OCI-LY1 (cell line): ENCODE data around the gene CIB1.

Source experiments
- H2AFZ ChIP-seq: fragments of 200-600 bp; sonication (generic), shearing (Covaris generic); 2 replicates; pipeline ENCODE4 v1.6.0; 2014; ENCODE audit warnings: antibody characterized with exemption, mild to moderate bottlenecking, low read length
- H3F3A ChIP-seq: fragments of 200-600 bp; sonication (generic), shearing (Covaris generic); 2 replicates; pipeline ENCODE4 v1.6.0; 2014; ENCODE audit warnings: mild to moderate bottlenecking, antibody characterized with exemption, low read length, moderate library complexity; ENCODE audit not compliant: insufficient read depth
- H3K27ac ChIP-seq: fragments of 200-600 bp; sonication (generic); 2 replicates; pipeline ENCODE4 v1.5.1; 2014; ENCODE audit warnings: low read length, mixed run types, mild to moderate bottlenecking, low read depth; ENCODE audit not compliant: poor library complexity, severe bottlenecking
- H3K27me3 ChIP-seq: fragments of 200-600 bp; sonication (generic); 2 replicates; pipeline ENCODE4 v1.6.0; 2014; ENCODE audit warnings: antibody characterized with exemption, mild to moderate bottlenecking, low read length, moderate library complexity; ENCODE audit not compliant: insufficient read depth
- H3K36me3 ChIP-seq: fragments of 200-600 bp; sonication (generic); 2 replicates; pipeline ENCODE4 v1.6.1; 2014; ENCODE audit warnings: mild to moderate bottlenecking, antibody characterized with exemption, low read length, moderate library complexity, mixed read lengths; ENCODE audit not compliant: insufficient read depth
- H3K4me1 ChIP-seq: fragments of 200-600 bp; sonication (generic); 2 replicates; pipeline ENCODE4 v1.5.1; 2014; ENCODE audit warnings: mild to moderate bottlenecking, low read length, moderate library complexity; ENCODE audit not compliant: insufficient read depth, severe bottlenecking
- H3K4me2 ChIP-seq: fragments of 200-600 bp; sonication (generic), shearing (Covaris generic); 2 replicates; pipeline ENCODE4 v1.6.1; 2014; ENCODE audit warnings: low read length
- H3K4me3 ChIP-seq: fragments of 200-600 bp; sonication (generic); 2 replicates; pipeline ENCODE4 v1.5.1; 2014; ENCODE audit warnings: low read length, low read depth, mild to moderate bottlenecking, mixed read lengths; ENCODE audit not compliant: poor library complexity, severe bottlenecking
- H3K79me2 ChIP-seq: fragments of 200-600 bp; shearing (Covaris generic); 2 replicates; pipeline ENCODE4 v1.6.1; 2016; ENCODE audit warnings: mixed run types, low read length, mixed read lengths; ENCODE audit not compliant: insufficient read depth
- H3K9ac ChIP-seq: fragments of 200-600 bp; sonication (generic), shearing (Covaris generic); 2 replicates; pipeline ENCODE4 v1.6.1; 2014; ENCODE audit warnings: mild to moderate bottlenecking, low read length, mixed read lengths
- H3K9me2 ChIP-seq: fragments of 200-600 bp; sonication (generic), shearing (Covaris generic); 2 replicates; pipeline ENCODE4 v1.6.1; 2014; ENCODE audit warnings: low read depth, mild to moderate bottlenecking, low read length, mixed read lengths
- H3K9me3 ChIP-seq: fragments of 200-600 bp; shearing (Covaris generic); 2 replicates; pipeline ENCODE4 v1.6.1; 2014; ENCODE audit warnings: low read length, mixed read lengths
- H4K20me1 ChIP-seq: fragments of 200-600 bp; sonication (generic), shearing (Covaris generic); 2 replicates; pipeline ENCODE4 v1.6.0; 2016; ENCODE audit warnings: mild to moderate bottlenecking, low read length; ENCODE audit not compliant: insufficient read depth
- EZH2 ChIP-seq: fragments of 200-600 bp; sonication (generic), shearing (Covaris generic); IDR thresholded peaks from 2 replicates; pipeline ENCODE4 v1.8.0; 2017; ENCODE audit warnings: borderline replicate concordance, mixed run types, mild to moderate bottlenecking, antibody characterized with exemption, low read length, moderate library complexity, mixed read lengths
- TF ChIP-seq, protein P1 (sequence below): fragments of 200-600 bp; sonication (generic), shearing (Covaris generic); IDR thresholded peaks from 2 replicates; pipeline ENCODE4 v1.5.1; 2017; ENCODE audit warnings: mild to moderate bottlenecking, antibody characterized with exemption, low read length, moderate library complexity, mixed read lengths

Gene CIB1

DNA sequence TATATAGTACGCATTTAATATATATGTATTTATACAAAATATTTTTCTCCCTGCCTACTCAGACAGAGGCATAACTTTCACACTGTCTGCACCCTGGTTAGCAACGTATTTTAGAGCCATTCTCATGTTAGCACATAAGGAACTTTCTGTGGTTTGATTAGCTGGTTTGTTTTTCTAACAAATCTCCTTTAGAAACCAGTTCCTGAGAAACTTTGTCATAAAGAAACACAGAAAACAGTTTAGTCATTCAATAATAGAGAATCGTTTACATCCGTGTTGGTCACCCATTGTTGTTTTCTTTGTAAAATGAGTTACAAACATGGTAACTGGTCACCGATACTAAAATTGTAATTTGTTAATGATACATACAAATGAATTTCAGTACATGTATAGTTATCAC lies 25.8 kb upstream of the CIB1 start:
- Histone ChIP-seq H3K4me1 (peaks cover 10% of the 10 kb centered on the region), H4K20me1 (no peaks in the 10 kb centered on the region), H3F3A (no peaks in the 10 kb centered on the region), H3K4me3 (no peak overlapping the region), H2AFZ (no peak overlapping the region), H3K27ac (no peak overlapping the region), H3K4me2 (no peak overlapping the region), H3K9ac (no peak overlapping the region), H3K9me2 (no peaks in the 10 kb centered on the region), H3K9me3 (no peaks in the 10 kb centered on the region), H3K79me2 (no peaks in the 10 kb centered on the region), H3K36me3 (no peaks in the 10 kb centered on the region; the same call in 1 of the 2 replicates), H3K27me3 (no peaks in the 10 kb centered on the region)
- no peak for TF ChIP-seq EZH2
- TF ChIP-seq, protein P1, sequence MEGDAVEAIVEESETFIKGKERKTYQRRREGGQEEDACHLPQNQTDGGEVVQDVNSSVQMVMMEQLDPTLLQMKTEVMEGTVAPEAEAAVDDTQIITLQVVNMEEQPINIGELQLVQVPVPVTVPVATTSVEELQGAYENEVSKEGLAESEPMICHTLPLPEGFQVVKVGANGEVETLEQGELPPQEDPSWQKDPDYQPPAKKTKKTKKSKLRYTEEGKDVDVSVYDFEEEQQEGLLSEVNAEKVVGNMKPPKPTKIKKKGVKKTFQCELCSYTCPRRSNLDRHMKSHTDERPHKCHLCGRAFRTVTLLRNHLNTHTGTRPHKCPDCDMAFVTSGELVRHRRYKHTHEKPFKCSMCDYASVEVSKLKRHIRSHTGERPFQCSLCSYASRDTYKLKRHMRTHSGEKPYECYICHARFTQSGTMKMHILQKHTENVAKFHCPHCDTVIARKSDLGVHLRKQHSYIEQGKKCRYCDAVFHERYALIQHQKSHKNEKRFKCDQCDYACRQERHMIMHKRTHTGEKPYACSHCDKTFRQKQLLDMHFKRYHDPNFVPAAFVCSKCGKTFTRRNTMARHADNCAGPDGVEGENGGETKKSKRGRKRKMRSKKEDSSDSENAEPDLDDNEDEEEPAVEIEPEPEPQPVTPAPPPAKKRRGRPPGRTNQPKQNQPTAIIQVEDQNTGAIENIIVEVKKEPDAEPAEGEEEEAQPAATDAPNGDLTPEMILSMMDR: no peak

DNA sequence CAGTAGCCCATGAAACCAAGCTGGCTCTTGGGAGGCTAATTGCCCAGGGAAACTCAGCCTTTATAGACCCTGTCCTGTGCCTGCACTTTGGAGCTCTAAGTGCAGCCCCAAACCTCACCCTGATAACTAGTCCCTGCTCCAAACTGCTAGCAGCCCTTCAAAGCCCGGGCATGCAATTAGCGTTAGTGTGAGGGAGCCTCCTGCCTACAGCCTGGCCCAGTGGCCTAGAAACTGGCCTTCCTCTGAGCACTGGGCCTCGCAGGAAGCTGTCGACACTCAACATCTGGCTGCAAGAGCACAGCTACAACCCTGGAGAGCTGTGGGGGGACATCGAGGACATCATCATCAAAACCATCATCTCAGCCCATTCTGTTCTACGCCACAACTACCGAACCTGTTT lies 24.0 kb upstream of the CIB1 start:
- Histone ChIP-seq H3K36me3 (no peaks in the 10 kb centered on the region), H3K4me1 (no peaks in the 10 kb centered on the region), H3K9me3 (no peaks in the 10 kb centered on the region), H3F3A (no peaks in the 10 kb centered on the region), H3K27ac (no peak overlapping the region), H3K9ac (no peak overlapping the region), H3K27me3 (0 out of 2 replicates have a peak, but pooled peaks cover 8% of the 10 kb centered on the region), H3K4me3 (no peak overlapping the region), H3K4me2 (no peak overlapping the region), H3K9me2 (no peaks in the 10 kb centered on the region), H2AFZ (no peak overlapping the region), H4K20me1 (no peaks in the 10 kb centered on the region), H3K79me2 (no peaks in the 10 kb centered on the region)
- TF ChIP-seq, protein P1: no peak
- TF ChIP-seq EZH2: no peak

DNA sequence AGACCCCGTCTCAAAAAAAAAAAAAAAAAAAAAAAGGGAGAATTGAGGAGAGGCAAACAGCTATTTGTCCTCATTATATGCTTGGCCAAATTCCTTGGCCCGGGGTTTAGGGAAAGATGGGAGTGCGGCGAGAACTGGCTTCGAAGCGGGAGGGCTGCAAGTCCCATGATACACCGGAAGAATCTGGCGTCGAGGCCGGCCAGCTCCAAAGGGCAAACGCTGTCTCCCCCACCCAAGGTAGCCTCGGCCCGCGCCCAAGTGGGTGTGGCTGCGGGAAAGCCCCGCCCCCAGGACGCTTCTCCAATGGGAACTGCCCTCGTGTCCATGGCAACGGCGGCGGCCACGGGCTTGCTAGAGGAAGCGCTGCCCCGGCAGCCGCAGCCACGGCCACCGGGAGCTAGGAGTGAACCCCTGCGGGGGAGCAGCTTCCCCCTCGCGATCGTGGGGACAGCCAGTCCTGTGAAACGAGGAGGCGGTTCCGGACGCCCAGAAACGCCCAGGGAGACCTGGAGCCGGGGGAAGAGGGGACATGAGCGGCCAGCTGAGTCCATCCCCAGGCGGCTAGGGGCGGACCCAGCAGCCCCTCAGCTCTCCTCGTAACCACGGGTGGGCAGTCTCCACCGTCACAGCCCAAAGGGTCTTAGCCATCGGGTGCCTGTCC lies 15.6 kb upstream of the CIB1 start, which contains the start of gene TTLL13:
Gene TTLL13 (plus strand): TSS at position 354 of the 661 bp plus-strand sequence. CDS start 1,075 bp downstream, outside the sequence.
- Histone ChIP-seq H3K27me3 (0 out of 2 replicates have a peak, but pooled peaks cover 10% of the 10 kb centered on the region), H3K9me2 (no peaks in the 10 kb centered on the region), H3K9me3 (no peaks in the 10 kb centered on the region), H3K4me3 (peak within 1 kb of the TSS; percentile 46), H3K9ac (no peak within 1 kb of the TSS; the same call in 1 of the 2 replicates), H3F3A (no peaks in the 10 kb centered on the region), H3K4me2 (peak within 1 kb of the TSS; percentile 58), H3K27ac (no peak within 1 kb of the TSS), H4K20me1 (no peaks in the 10 kb centered on the region), H2AFZ (no peak within 1 kb of the TSS), H3K79me2 (no peaks in the 10 kb centered on the region), H3K36me3 (no peaks in the 10 kb centered on the region), H3K4me1 (peaks cover 4% of the 10 kb centered on the region)
- TF ChIP-seq, protein P1: no peak
- TF ChIP-seq EZH2: no peak
